Uterus (tissue), 4 donors: ENCODE data around the gene RPLP2. TPM values are rescaled to one million over a fixed set of nuclear protein-coding genes. Genes with fewer than 3 reads are reported as not detected.

Experiments used
- DNase-seq, 2 donors: peaks; one replicate each; pipeline ENCODE4 v3.0.0-alpha.2; 2019 to 2020
- H3K27ac ChIP-seq, 2 donors: fragments of 200-600 bp; sonication (generic); 1 replicate in 1 of 2; 2 replicates in 1 of 2; pipeline ENCODE4 v1.5.1; 2016 to 2018
- H3K27me3 ChIP-seq, 2 donors: fragments of 200-600 bp; sonication (generic); one replicate each; pipeline ENCODE4 v1.5.1; 2018 to 2019; ENCODE audit warnings: control low read depth in 1 of 2
- H3K36me3 ChIP-seq, 2 donors: fragments of 200-600 bp; sonication (generic); one replicate each; pipeline ENCODE4 v1.5.1; 2019; ENCODE audit warnings: control low read depth in 1 of 2
- H3K4me1 ChIP-seq, 2 donors: fragments of 200-600 bp; sonication (generic); one replicate each; pipeline ENCODE4 v1.5.1; 2018 to 2019; ENCODE audit warnings: control low read depth in 1 of 2
- H3K4me3 ChIP-seq, 2 donors: fragments of 200-600 bp; sonication (generic); 1 replicate in 1 of 2; 2 replicates in 1 of 2; pipeline ENCODE4 v1.5.1; 2018 to 2019; ENCODE audit warnings: mild to moderate bottlenecking in 1 of 2
- H3K9me3 ChIP-seq, 2 donors: fragments of 200-600 bp; sonication (generic); one replicate each; pipeline ENCODE4 v1.5.1; 2019; ENCODE audit warnings: control low read depth in 1 of 2
- CTCF ChIP-seq, 4 experiments: fragments of 200-600 bp in 2 of 4; fragments of 450-650 bp in 2 of 4; sonication (generic) in 2 of 4; IDR thresholded peaks; one replicate each; pipeline ENCODE4 v1.5.1; 2016 to 2019; ENCODE audit warnings: antibody characterized with exemption in 4 of 4, mild to moderate bottlenecking in 2 of 4, moderate library complexity in 1 of 4
- POLR2A ChIP-seq, 2 donors: fragments of 450-650 bp; IDR thresholded peaks; one replicate each; pipeline ENCODE4 v1.6.1; 2016; ENCODE audit warnings: antibody characterized with exemption in 2 of 2, mild to moderate bottlenecking in 1 of 2, moderate library complexity in 1 of 2
- intact Hi-C: fragments of 100-400 bp; cut with DNase I; formaldehyde crosslinking; loops from one replicate; pipeline ENCODE4 v1.15.1; 2023; ENCODE audit warnings: low total_unique reads
- total RNA-seq, 4 donors: library from RNA; depleted of rRNA in 3 of 4; stranded (reverse); fragments of >200 nt in 3 of 4; gene quantifications; one replicate each; pipeline versions ENCODE4 v1.1.0 to v1.2.4, GENCODE V29; 2014 to 2023
- donor health status: DM: yes; HTN: yes; CAD: no.

Gene RPLP2
- total RNA-seq, 4 donors from 2014 or later, result 100 to 1,968 (median 496) TPM

GRCh38 chr11:853682-854448 lies 44.1 kb downstream of the RPLP2 start:
- no peak for DNase-seq
- TF ChIP-seq POLR2A (IDR thresholded peaks at IDR 0.05), result no peak
- no peak for TF ChIP-seq CTCF (IDR thresholded peaks at IDR 0.05)
- Histone ChIP-seq H3K4me3 (no peak overlapping the region), H3K36me3 (no peaks in the 10 kb centered on the region), H3K27me3 (no peaks in the 10 kb centered on the region), H3K4me1 (peaks cover 5 to 20% of the 10 kb centered on the region in 2 donors), H3K27ac (no peak overlapping the region), H3K9me3 (no peaks in the 10 kb centered on the region)
- intact Hi-C loops, result no loop called here

GRCh38 chr11:854601-855329 lies 45.0 kb downstream of the RPLP2 start:
- intact Hi-C loops, result no loop called here
- DNase-seq, result no peak
- no peak overlapping the region for H3K27ac ChIP-seq
- no peak overlapping the region for H3K4me3 ChIP-seq
- no peaks in the 10 kb centered on the region for H3K27me3 ChIP-seq
- H3K9me3 ChIP-seq, result no peaks in the 10 kb centered on the region
- peaks cover 0 to 13% of the 10 kb centered on the region in 2 donors for H3K4me1 ChIP-seq
- H3K36me3 ChIP-seq, result no peaks in the 10 kb centered on the region
- TF ChIP-seq CTCF (IDR thresholded peaks at IDR 0.05), result no peak
- no peak for TF ChIP-seq POLR2A (IDR thresholded peaks at IDR 0.05)

GRCh38 chr11:855330-855674 lies 45.5 kb downstream of the RPLP2 start:
- no peak for DNase-seq
- no peak overlapping the region for H3K4me3 ChIP-seq
- H3K9me3 ChIP-seq, result no peaks in the 10 kb centered on the region
- no peaks in the 10 kb centered on the region for H3K27me3 ChIP-seq
- TF ChIP-seq POLR2A (IDR thresholded peaks at IDR 0.05), result no peak
- TF ChIP-seq CTCF (IDR thresholded peaks at IDR 0.05), result no peak
- no peaks in the 10 kb centered on the region for H3K36me3 ChIP-seq
- no peak overlapping the region for H3K27ac ChIP-seq
- H3K4me1 ChIP-seq, result peaks cover 0 to 8% of the 10 kb centered on the region in 2 donors
- intact Hi-C loops, result no loop called here

- H3K4me3 ChIP-seq, result no peak overlapping the region
- no peaks in the 10 kb centered on the region for H3K36me3 ChIP-seq
- intact Hi-C loops, result no loop called here
- DNase-seq, result no peak
- TF ChIP-seq CTCF (IDR thresholded peaks at IDR 0.05), result no peak
- TF ChIP-seq POLR2A (IDR thresholded peaks at IDR 0.05), result no peak
- H3K9me3 ChIP-seq, result no peaks in the 10 kb centered on the region
- no peaks in the 10 kb centered on the region for H3K27me3 ChIP-seq
- no peak overlapping the region for H3K27ac ChIP-seq
- peaks cover 0 to 5% of the 10 kb centered on the region in 2 donors for H3K4me1 ChIP-seq
These were observed 46.0 kb downstream of the RPLP2 start for GRCh38 chr11:855796-856195.

GRCh38 chr11:856397-856796 lies 46.6 kb downstream of the RPLP2 start:
- intact Hi-C loops, result no loop called here
- DNase-seq, result no peak
- TF ChIP-seq CTCF (IDR thresholded peaks at IDR 0.05) (no peak), POLR2A (IDR thresholded peaks at IDR 0.05) (no peak)
- H3K9me3 ChIP-seq, result no peaks in the 10 kb centered on the region
- no peaks in the 10 kb centered on the region for H3K27me3 ChIP-seq
- H3K4me1 ChIP-seq, result no peaks in the 10 kb centered on the region
- H3K4me3 ChIP-seq, result no peak overlapping the region
- no peaks in the 10 kb centered on the region for H3K36me3 ChIP-seq
- H3K27ac ChIP-seq, result no peak overlapping the region
